GM18511 (cell line): Measurements from ENCODE around the gene RUFY1.

Experiments used
- ATAC-seq: cut with Tn5 transposase; IDR thresholded peaks from one replicate; pipeline ENCODE4 v1.9.1; 2021; ENCODE audit warnings: mild to moderate bottlenecking, moderate library complexity; ENCODE audit not compliant: unreplicated experiment

RUFY1 gene

DNA sequence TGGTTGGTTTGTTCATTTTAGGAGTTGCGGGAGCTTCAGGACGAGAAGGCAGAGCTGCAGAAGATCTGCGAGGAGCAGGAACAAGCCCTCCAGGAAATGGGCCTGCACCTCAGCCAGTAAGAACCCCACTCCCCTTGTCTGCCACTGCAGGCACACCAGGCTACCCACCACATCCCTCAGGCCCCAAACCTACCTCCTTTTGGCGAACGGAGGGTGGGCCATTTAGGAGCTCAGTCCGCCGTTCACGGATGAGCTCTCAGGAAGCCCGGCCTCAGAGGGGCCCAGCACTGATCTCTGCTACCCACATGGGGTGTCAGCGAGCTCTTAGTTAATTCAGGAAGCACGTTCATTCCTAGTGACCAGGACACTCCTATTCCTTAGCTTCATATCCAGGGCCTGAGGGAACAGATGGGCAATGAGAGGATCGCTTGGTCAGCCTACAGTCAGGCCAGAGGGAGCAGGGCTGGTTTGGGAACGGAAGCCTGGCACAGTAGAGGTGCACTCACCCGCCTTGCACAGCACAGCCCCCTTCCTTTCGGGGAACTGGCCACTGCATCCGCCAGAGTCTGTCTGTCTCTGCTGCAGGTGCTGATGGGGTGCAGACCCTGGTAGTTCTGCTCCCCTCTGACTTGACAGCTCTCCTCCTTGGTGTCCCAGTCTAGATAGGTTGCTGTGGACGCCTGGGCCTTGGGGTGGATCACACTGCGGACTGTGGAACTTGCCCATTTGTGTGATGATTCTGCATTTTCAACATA is 51.7 kb downstream of the RUFY1 start:
- ATAC-seq: no peak

DNA sequence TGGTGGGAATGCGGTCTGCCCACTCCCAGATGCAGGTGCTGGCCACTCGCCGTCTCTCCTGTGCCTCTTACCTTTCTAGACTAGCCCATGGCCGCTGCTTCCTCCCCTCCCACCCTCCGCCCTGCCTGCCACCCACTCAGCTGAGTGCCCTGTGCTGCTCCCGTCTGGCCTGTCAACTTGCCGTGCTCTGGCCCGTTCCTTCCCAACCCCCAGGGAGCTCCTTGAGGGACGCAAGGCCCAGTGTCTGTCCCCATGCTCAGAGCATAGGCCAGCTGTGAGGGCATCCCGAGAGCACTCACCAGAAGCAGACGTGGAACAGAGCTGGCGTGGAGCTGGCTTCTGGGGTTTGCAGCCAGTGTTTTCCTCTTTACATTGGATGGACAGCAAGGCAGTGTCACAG is 53.0 kb downstream of the RUFY1 start:
- no peak for ATAC-seq

DNA sequence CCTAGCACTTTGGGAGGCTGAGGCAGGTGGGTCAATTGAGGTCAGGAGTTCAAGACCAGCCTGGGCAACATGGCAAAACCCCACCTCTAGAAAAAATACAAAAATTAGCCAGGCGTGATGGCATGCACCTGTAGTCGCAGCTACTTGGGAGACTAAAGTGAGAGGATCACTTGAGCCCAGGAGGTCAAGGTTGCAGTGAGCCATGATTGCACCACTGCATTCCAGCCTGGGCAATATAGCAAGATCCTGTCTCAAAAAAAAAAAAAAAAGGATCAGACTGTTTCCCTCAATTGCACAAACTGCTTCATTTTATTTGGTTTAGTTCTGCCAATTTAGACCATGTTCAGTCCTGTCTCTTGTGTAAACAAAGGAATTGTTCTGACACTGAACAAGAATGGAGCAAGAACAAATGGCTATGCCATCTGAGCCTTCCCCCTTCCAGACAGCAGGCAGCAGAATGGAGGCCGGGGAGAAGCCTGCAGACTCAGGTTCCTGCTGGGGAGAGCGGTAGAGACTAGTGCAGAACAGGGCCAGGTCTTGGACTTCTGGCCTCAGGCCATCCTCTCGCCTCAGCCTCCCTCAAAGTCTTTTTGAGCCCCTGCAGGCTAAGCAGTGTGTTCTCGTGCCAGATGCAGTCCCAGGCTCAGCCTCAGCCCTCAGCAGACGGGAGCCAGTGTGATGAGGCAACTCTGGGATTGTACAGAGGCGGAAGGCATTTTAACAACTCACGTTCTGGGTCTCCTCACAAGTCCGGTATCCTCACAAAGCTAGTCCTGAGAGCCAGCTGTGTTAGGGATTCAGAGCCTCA is 54.9 kb downstream of the RUFY1 start:
- ATAC-seq: no peak

DNA sequence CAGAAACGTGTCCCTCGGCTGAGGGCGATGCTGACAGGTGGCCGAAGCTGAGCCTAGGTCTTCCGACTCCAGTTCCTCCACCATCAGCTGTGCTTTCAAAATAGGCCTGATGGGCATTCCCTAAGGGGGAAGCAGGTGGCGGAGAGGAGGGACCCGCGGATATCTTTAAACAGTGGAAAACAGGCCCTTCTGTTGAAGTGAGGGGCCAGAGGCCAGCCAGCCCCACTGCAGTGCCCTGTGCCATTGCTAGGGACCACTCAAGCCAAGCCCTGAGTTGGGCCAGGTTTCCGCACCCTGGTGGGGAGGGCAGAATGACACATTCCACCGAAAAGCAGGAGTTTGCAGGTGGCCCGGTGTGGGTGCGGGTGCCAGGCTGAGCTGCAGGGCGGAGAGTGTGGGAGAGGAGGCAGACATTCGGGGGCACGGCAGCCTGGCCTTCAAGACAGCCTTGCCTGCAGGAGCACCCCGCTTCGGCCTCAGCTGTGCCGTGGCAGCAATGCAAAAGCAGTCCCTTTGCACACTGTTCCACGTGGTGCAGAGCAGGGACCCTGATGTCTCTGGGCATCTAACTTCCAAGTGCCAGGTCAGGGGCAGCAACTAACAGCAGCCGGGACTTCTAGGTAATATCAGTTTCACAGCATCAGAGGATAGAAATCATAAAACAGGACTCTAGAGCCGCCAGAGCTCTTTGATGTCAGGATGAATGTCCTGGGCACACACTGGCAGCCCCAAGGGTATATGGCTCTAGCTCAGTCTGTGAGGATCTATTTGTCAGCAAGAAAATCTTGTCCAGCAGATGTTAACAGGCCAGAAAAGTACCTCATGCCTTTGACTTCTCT is 55.9 kb downstream of the RUFY1 start:
- no peak for ATAC-seq

DNA sequence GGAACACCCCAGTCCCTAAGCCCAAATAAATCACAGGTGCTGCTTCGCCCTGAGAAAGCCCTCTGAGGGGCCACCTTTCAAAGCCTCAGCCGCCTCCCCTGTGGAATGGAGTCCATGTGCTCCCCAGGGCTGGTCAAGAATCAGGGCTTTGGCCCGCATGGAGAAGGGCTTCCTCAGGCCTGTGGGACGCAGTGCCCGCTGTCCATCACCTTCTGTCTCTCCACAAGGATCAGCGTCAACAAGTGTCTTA is 56.5 kb downstream of the RUFY1 start:
- ATAC-seq: no peak

DNA sequence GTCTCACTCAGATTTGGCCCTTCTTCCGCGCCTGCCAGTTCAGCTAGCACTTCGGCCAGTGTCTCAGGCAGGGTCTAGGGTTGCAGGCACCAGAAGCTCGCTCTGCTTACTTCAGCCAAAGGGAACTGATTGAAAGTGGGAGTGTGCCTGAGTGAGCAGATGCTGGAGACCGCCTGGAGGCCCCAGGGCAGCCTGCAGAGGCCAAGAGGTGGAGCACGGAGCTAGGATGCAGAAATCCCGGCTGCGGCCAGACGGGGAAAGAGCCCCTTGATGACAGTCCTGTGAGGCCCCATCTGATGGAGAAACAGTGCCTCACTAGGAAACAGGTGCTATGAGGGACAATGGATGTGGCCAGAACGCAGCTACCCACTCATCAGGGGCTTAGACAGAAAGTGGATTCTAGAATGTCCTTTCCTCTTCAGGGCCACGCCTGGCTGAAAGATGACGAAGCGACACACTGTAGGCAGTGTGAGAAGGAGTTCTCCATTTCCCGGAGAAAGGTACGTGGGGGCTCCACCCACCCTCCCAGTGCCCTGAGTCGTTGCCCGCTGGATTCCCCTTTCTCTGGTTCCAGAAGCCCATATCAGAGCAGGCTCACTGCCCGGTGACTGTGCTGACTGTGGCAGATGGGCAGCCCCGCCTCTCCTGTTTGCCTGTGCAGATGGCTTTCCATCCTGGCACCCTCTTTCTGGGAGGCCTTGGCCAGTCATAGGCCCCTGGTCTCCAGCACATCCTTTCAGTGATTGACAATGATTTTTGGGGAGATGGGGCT is 57.0 kb downstream of the RUFY1 start:
- no peak for ATAC-seq

DNA sequence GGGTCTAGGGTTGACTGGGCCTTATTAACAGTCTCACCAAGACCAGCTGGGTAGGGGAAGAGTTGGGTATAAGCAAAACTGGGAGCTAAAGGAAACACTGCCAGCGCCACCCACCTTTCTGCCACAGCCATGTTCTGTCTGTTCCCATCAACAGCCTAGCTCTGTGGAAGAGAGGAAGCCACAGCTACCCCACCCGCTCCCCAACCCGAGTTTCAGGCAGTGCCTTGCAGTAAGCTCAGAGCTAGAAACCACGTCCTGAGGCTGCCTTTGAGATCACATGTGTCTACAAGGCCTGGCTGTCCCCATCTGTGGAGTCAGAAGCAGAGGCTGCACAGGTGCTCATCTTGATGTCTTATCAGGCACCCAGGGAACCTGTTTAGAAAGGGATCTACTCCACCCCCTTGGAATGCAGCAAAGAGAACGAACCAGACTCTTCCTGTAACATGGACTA is 57.8 kb downstream of the RUFY1 start:
- ATAC-seq: no peak

DNA sequence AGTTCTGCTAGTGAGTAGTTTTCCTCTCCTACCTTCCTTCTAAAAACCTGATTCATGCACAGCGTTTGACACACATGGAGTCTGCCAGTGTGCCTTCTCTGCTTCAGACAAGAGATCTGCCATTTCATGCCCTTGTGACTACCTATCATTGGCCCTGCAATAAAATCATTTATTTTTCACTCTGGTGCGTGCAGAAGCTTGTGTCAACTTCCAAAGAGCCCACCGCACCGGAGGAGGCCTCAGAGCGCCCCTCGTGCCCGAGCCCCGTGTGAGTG is 59.4 kb downstream of the RUFY1 start:
- no peak for ATAC-seq

DNA sequence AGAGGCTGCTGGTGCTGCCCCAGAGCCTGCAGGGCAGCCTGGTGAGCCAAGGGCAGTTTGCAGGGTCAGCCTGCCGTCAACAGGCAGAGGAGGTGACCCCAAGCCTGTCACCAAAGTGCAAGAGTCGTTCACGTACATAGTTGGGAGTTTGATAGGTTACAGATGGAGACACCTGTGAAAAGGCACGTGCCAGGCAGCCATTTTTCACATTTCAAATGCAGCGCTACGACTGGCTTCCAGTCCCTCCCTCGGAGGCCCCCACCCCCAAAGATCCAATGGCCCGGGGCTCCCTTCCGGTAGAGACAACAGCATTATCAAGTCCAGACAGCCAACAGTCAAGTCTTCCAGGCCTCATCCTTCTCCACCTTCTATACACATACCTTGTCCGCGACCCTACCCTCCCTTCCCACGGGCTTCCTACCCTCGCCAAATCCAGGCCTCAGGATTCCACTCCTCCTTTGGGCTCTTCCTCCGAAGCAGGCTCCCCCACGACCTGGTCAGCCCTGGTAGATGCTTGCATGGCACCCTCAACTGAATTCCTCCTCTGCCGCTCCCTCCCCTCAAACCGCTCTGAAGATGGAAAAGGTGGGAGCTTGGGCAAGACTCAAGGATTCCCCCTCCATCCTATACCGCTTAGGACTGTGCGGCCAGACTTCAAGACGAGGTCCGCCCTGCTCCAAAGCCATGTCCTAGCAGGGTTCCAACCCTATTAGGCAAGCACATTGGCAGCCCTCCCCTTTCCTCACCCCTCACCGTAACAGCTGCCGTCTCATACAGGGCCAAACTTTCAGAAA is 60.0 kb downstream of the RUFY1 start:
- no peak for ATAC-seq

DNA sequence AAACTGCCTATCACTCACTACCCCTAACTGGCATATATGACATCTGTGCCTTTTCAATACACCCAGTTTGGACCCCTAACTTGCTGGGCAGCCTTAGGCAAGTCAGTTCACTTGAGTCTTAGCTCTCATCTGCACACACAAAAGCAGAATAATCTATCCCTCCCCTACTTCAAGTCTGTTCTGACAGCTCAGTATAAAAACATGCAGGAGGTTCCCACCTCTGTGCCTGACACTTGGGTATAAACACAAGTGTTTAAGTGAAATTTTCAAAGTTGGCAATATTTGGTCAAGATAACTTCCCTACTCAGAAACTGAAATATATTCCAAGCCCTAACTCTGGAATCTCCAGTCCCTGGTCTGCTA is 60.5 kb downstream of the RUFY1 start:
- ATAC-seq: no peak

DNA sequence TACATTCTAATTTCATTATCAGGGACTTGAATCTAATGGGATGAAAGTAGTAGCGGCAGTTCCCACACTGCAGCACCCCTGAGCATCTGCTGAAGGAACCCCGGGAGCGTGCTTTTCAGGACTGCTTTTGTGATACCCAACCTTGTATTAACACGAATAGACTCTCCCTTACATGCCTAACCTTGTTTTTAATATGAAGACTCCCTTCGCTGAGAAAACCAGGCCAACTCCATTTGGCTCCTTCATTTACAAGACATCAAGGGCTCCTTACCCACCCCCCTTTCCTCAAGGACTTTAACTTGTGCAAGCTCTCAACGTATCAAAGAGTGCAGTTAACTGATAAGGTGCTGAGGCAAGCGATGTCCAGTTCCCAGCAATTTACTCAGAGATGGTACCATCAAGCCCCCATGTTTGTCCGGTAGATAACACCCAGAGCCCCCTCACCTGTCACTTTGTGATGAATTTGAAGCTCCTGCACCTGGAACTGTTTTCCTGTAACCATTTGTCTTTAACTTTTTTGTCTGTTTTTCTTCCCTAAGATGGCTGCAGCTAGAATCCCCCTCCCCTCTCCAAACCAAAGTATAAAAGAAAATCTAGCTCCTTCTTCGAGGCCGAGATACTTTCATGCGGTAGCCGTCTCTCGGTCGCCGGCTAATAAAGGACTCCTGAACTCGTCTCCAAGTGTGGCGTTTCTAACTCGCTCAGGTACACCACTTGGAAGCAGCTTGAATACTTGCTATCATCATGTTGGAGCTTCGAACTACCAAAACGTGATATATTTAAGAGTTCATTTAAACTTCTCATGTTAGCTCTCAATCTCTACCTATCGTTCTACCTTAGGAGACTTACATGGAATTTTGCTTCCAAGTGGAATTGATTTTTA is 62.5 kb downstream of the RUFY1 start:
- ATAC-seq: no peak

DNA sequence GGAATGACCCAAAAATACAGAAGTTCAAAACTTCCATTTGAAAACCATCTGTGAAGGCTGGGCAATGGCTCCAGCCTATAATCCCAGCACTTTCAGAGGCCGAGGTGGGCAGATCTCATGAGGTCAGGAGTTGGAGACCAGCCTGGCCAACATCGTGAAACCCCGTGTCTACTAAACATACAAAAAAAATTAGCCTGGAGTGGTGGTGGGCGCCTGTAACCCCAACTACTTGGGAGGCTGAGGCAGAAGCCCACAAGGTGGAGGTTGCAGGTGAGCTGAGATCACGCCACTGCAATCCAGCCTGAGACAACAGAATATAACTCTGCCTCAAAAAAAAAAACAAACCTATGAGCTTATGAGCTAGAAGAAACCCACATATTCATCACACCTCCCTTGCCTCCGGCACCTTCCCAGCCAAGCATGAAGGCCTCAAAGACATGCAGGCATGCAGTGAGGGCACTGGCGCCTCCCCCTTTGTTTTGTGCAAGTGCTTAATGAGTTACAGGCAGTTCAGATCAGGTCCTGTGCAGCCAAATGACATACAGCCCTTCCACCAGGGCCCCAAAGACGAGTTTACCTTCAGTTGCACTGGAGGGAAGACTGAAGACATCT is 63.2 kb downstream of the RUFY1 start:
- ATAC-seq: no peak

DNA sequence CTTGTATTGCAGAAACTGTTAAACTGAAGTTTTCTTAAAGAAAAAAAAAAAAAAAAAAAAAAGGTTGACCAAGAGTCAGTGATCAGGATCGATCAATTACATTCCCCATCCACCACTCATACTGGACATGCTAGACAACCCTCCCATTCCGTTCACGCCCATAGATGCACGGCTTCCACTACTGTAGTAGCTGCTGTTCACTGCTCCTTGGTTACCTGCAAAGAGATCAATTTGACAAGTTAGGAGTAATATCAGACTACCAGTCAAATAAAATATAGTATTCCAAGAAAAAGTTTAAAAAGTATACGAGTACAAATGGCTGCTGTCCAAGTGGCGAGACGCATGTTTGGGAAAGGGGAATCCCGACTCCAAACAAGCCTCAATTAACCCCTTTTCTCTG is 64.4 kb downstream of the RUFY1 start:
- ATAC-seq: no peak

DNA sequence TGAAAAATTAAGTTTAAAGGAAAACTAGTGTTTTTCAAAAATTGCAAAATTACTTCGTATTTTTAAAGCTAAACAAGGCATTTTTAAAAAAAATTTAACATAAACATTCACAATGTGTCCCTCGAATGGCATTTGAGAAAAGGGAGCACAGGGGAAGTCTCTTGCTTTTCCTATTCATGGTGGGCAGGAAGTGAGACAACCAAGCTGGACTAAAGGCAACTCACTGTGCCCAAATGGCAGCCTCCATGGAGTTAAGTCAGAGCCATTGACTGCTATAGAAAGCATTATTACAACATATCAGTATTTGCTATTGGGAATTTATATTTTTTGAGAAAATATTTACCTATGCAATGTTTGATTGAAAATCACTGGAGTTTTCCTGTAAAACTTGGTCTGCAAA is 64.8 kb downstream of the RUFY1 start:
- ATAC-seq: no peak

DNA sequence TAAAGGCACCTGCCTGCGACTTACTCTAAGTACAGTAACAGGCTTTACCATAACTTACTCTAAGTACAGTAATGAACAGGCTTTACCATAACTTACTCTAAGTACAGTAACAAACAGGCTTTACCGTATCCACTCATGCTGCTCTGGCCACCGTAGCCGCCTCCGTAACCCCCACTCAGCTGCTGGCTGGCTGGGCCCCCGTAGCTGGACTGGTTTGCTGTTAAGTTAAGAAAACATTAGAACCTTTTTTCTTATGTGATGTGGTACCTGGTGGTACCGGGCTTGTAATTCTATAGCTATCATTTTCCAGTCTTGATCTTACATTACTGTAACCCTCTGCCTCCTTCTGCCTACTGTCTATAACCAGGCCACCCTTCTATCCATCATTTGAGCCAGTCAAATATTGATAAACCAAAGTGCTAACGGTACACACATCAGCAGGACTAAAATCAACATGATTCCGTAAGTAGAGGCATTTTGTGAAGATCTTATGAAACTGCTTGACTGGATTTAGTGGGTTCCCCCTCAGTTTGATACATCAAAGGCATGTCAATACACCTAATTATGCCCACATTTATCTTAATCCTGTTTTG is 65.7 kb downstream of the RUFY1 start:
- no peak for ATAC-seq

DNA sequence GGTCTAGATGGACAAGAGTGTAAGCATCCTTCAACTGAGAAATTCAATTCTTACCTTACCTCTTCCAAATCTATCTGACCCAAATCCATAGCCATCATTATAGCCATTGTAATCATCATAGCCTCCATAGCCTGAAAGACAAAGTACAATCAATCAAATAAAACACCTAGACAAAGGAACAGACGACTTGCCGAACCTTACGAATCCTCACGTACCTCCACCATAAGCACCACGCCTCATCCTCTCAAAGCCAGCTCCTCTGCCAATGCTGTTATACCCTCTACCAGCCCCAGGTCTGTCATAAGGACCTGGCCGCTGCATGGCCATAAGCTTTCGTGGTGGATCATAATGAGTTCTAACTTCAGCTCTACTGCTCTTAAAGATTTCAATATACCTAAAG is 67.6 kb downstream of the RUFY1 start:
- no peak for ATAC-seq

DNA sequence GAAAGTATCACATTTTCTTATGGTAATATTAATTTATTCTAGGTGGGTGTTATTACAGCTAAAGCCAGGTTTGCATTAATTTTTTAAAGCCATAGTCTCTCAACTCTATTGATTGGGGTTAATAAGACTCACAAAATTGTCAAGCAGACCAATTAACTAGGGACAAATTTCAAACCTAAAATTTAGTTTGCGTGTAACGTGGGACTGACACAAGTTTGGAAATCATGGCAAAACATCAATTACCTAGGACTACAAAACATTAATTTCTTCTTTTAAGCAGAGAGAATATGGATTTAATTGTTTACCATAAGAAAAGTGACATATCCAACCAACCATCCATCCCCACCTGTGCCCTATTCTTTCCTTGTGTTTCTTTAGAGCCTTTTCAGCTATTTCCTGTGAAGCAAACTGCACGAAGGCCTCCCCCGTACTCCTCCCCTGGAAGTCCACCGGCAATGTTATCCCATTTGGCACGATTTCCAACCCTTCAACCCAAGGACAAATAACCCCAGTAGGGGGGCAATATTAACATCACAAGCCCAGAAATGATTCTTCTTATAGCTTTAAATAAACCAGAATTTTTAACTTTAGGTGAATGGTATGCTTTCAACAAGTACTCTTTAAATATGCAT is 68.7 kb downstream of the RUFY1 start:
- no peak for ATAC-seq

DNA sequence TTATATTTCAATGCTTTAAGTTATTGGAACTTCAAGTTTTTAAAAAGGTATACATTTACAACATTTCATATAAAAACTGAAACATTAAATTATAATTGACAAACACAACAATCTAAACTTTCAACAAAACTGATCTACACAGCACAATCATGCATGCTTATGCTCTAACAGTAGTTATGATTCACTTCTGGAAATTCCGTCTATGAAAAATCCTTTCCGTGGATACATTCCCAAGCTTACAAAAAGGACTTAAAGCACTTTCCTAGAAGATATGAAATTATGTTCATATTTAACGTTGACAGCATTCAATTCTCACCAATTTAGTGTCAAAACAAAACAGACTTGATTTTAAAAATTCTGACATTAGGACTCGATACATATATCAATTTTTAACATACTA is 69.4 kb downstream of the RUFY1 start:
- no peak for ATAC-seq
